ENCODE results near the gene RNH1.

The RNH1 gene

GRCh38 chr11:528815-529727, 22.0 kb upstream of the RNH1 start:
- H3K36me3 ChIP-seq, result peaks cover 22 to 45% (median 24%) of the 10 kb centered on the region in 3 donors
- intact Hi-C loops (cut with DNase I; ENCODE audit: low total_unique reads), result no loop called here
- no peaks in the 10 kb centered on the region for H3K27me3 ChIP-seq
- H3K27ac ChIP-seq, result no peak overlapping the region
- no peaks in the 10 kb centered on the region for H3K9me3 ChIP-seq
- H3K4me3 ChIP-seq, result no peak overlapping the region
- peaks cover 0 to 20% (median 10%) of the 10 kb centered on the region in 4 donors for H3K4me1 ChIP-seq
- no peak for TF ChIP-seq CTCF (IDR thresholded peaks at IDR 0.05)
- no peak for DNase-seq

GRCh38 chr11:528166-528814, 21.2 kb upstream of the RNH1 start:
- no peak for TF ChIP-seq CTCF (IDR thresholded peaks at IDR 0.05)
- no peak for DNase-seq
- intact Hi-C loops (cut with DNase I; ENCODE audit: low total_unique reads), result no loop called here
- Histone ChIP-seq H3K36me3 (peaks cover 18 to 42% (median 20%) of the 10 kb centered on the region in 3 donors), H3K27me3 (no peaks in the 10 kb centered on the region), H3K4me1 (peaks cover 0 to 12% (median 4%) of the 10 kb centered on the region in 4 donors), H3K9me3 (no peaks in the 10 kb centered on the region), H3K4me3 (no peak overlapping the region), H3K27ac (no peak overlapping the region)

- Histone ChIP-seq H3K27me3 (no peaks in the 10 kb centered on the region), H3K27ac (no peak overlapping the region), H3K4me3 (no peak overlapping the region), H3K9me3 (no peaks in the 10 kb centered on the region), H3K4me1 (peaks cover 0 to 7% (median 0%) of the 10 kb centered on the region in 4 donors), H3K36me3 (peaks cover 0 to 21% (median under 1%) of the 10 kb centered on the region in 3 donors)
- no peak for TF ChIP-seq CTCF (IDR thresholded peaks at IDR 0.05)
- no peak for DNase-seq
- intact Hi-C loops (cut with DNase I; ENCODE audit: low total_unique reads), result no loop called here
Observed at GRCh38 chr11:526192-526591, 19.1 kb upstream of the RNH1 start.

- no peak for TF ChIP-seq CTCF (IDR thresholded peaks at IDR 0.05)
- no peaks in the 10 kb centered on the region for H3K27me3 ChIP-seq
- no peak for DNase-seq
- H3K4me1 ChIP-seq, result peaks cover 0 to 14% (median 3%) of the 10 kb centered on the region in 4 donors
- H3K4me3 ChIP-seq, result no peak overlapping the region
- intact Hi-C loops (cut with DNase I; ENCODE audit: low total_unique reads), result no loop called here
- peaks cover 0 to 6% (median 0%) of the 10 kb centered on the region in 3 donors for H3K9me3 ChIP-seq
- H3K36me3 ChIP-seq, result peaks cover 0 to 2% (median 0%) of the 10 kb centered on the region in 3 donors
- no peak overlapping the region for H3K27ac ChIP-seq
Observed at GRCh38 chr11:521177-521688, 14.2 kb upstream of the RNH1 start.

- Histone ChIP-seq H3K27ac (no peak overlapping the region), H3K36me3 (peaks cover 0 to 5% (median 0%) of the 10 kb centered on the region in 3 donors), H3K4me1 (peaks cover 0 to 9% (median 3%) of the 10 kb centered on the region in 4 donors), H3K9me3 (peaks cover 0 to 9% (median 0%) of the 10 kb centered on the region in 3 donors), H3K27me3 (no peaks in the 10 kb centered on the region), H3K4me3 (no peak overlapping the region)
- DNase-seq, result no peak
- intact Hi-C loops (cut with DNase I; ENCODE audit: low total_unique reads), result no loop called here
- TF ChIP-seq CTCF (IDR thresholded peaks at IDR 0.05), result no peak
Observed at GRCh38 chr11:520428-521176, 13.6 kb upstream of the RNH1 start.
